OCI-LY3 (cell line): Measurements from ENCODE around the gene SLC6A20.

ENCODE experiments used
- H2AFZ ChIP-seq: fragments of 200-600, 300-600 bp; shearing (Covaris generic); 2 replicates; pipeline ENCODE4 v1.6.0; 2014; ENCODE audit warnings: antibody characterized with exemption, low read depth, low read length
- H3K27ac ChIP-seq: fragments of 200-600, 300-600 bp; sonication (generic); 2 replicates; pipeline ENCODE4 v1.5.1; 2014; ENCODE audit warnings: mild to moderate bottlenecking, low read length, moderate library complexity, mixed read lengths
- H3K27me3 ChIP-seq: fragments of 200-600, 300-600 bp; sonication (generic); 2 replicates; pipeline ENCODE4 v1.6.1; 2014; ENCODE audit warnings: low read depth, low read length, mixed read lengths
- H3K36me3 ChIP-seq: fragments of 200-600, 300-600 bp; sonication (generic); replicated peaks from 2 replicates; pipeline ENCODE3; 2014; ENCODE audit warnings: low read depth, low read length, mixed read lengths
- H3K4me1 ChIP-seq: fragments of 300-600, 200-600 bp; sonication (generic); 2 replicates; pipeline ENCODE4 v1.6.1; 2014; ENCODE audit warnings: low read length, mixed read lengths
- H3K4me2 ChIP-seq: fragments of 200-600, 300-600 bp; sonication (generic); 2 replicates; pipeline ENCODE4 v1.6.1; 2014; ENCODE audit warnings: low read length, mixed read lengths
- H3K4me3 ChIP-seq: fragments of 300-600, 200-600 bp; sonication (generic); 2 replicates; pipeline ENCODE4 v1.5.1; 2014; ENCODE audit warnings: antibody characterized with exemption, mild to moderate bottlenecking, low read length, moderate library complexity
- H3K79me2 ChIP-seq: fragments of 300-600, 200-600 bp; shearing (Covaris generic); 2 replicates; pipeline ENCODE4 v1.6.1; 2014; ENCODE audit warnings: mild to moderate bottlenecking, low read length, mixed read lengths
- H3K9ac ChIP-seq: fragments of 300-600, 200-600 bp; shearing (Covaris generic); 2 replicates; pipeline ENCODE4 v1.6.0; 2014; ENCODE audit warnings: mild to moderate bottlenecking, low read length, moderate library complexity
- H3K9me3 ChIP-seq: fragments of 200-600, 300-600 bp; shearing (Covaris generic); 2 replicates; pipeline ENCODE4 v1.6.1; 2014; ENCODE audit warnings: low read length, mixed read lengths; ENCODE audit not compliant: insufficient read depth
- H4K20me1 ChIP-seq: fragments of 200-600, 300-600 bp; sonication (generic); 2 replicates; pipeline ENCODE4 v1.6.1; 2016; ENCODE audit warnings: low read length, mixed read lengths; ENCODE audit not compliant: insufficient read depth
- EZH2phosphoT487 ChIP-seq: fragments of 200-600 bp; shearing (Covaris generic); IDR thresholded peaks from 2 replicates; pipeline ENCODE4 v1.6.1; 2018; ENCODE audit warnings: antibody characterized with exemption, mixed run types, low read depth
- TF ChIP-seq, protein P1 (sequence below): fragments of 200-600, 300-600 bp; sonication (generic); IDR thresholded peaks from 2 replicates; pipeline ENCODE4 v1.5.1; 2014; ENCODE audit warnings: antibody characterized with exemption, low read length, low read depth

The SLC6A20 gene

DNA sequence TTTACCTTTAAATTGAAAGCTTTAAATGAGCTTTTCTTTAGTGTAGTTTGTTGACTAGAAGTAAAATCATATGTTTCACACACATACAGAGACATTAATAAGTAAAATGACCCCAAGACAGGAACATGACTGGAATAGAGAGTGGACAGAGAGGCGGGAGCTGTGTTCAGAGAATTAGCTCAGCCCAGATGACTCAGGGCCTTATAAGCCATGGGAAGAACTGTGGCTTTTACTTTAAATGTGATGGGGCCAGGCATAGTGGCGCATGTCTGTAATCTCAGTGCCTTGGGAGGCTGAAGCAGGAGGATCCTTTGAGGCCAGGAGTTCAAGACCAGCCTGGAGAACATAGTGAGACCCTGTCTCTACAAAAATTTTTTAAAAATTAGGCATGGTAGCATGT is 80.4 kb downstream of the SLC6A20 start:
- TF ChIP-seq, protein P1, sequence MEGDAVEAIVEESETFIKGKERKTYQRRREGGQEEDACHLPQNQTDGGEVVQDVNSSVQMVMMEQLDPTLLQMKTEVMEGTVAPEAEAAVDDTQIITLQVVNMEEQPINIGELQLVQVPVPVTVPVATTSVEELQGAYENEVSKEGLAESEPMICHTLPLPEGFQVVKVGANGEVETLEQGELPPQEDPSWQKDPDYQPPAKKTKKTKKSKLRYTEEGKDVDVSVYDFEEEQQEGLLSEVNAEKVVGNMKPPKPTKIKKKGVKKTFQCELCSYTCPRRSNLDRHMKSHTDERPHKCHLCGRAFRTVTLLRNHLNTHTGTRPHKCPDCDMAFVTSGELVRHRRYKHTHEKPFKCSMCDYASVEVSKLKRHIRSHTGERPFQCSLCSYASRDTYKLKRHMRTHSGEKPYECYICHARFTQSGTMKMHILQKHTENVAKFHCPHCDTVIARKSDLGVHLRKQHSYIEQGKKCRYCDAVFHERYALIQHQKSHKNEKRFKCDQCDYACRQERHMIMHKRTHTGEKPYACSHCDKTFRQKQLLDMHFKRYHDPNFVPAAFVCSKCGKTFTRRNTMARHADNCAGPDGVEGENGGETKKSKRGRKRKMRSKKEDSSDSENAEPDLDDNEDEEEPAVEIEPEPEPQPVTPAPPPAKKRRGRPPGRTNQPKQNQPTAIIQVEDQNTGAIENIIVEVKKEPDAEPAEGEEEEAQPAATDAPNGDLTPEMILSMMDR, result no peak
- no peak for TF ChIP-seq EZH2phosphoT487
- H3K9me3 ChIP-seq, result no peaks in the 10 kb centered on the region

GRCh38 chr3:45712434-45713110 is 83.8 kb downstream of the SLC6A20 start:
- Histone ChIP-seq H3K9ac (no peak overlapping the region), H3K27ac (no peak overlapping the region), H4K20me1 (no peaks in the 10 kb centered on the region), H3K9me3 (no peaks in the 10 kb centered on the region), H3K4me1 (no peaks in the 10 kb centered on the region), H3K4me2 (no peak overlapping the region), H3K36me3 (peaks cover 22% of the 10 kb centered on the region), H3K27me3 (no peaks in the 10 kb centered on the region), H2AFZ (no peak overlapping the region), H3K79me2 (no peaks in the 10 kb centered on the region), H3K4me3 (no peak overlapping the region)
- TF ChIP-seq EZH2phosphoT487, result no peak
- TF ChIP-seq, protein P1, result no peak

More for the DNA sequence above, 80.4 kb downstream of the SLC6A20 start:
- Histone ChIP-seq H3K36me3 (peaks cover 20% of the 10 kb centered on the region), H3K4me3 (no peak overlapping the region), H3K9ac (no peak overlapping the region), H3K4me1 (no peaks in the 10 kb centered on the region), H3K4me2 (no peak overlapping the region), H3K27ac (no peak overlapping the region), H3K27me3 (no peaks in the 10 kb centered on the region), H4K20me1 (no peaks in the 10 kb centered on the region), H2AFZ (no peak overlapping the region), H3K79me2 (no peaks in the 10 kb centered on the region)

GRCh38 chr3:45711931-45712330 is 84.4 kb downstream of the SLC6A20 start:
- Histone ChIP-seq H3K4me2 (no peak overlapping the region), H2AFZ (no peak overlapping the region), H3K9ac (no peak overlapping the region), H3K27ac (no peak overlapping the region), H4K20me1 (no peaks in the 10 kb centered on the region), H3K36me3 (peaks cover 25% of the 10 kb centered on the region), H3K9me3 (no peaks in the 10 kb centered on the region), H3K4me1 (no peaks in the 10 kb centered on the region), H3K27me3 (no peaks in the 10 kb centered on the region), H3K4me3 (no peak overlapping the region), H3K79me2 (no peaks in the 10 kb centered on the region)
- TF ChIP-seq, protein P1, result no peak
- no peak for TF ChIP-seq EZH2phosphoT487

DNA sequence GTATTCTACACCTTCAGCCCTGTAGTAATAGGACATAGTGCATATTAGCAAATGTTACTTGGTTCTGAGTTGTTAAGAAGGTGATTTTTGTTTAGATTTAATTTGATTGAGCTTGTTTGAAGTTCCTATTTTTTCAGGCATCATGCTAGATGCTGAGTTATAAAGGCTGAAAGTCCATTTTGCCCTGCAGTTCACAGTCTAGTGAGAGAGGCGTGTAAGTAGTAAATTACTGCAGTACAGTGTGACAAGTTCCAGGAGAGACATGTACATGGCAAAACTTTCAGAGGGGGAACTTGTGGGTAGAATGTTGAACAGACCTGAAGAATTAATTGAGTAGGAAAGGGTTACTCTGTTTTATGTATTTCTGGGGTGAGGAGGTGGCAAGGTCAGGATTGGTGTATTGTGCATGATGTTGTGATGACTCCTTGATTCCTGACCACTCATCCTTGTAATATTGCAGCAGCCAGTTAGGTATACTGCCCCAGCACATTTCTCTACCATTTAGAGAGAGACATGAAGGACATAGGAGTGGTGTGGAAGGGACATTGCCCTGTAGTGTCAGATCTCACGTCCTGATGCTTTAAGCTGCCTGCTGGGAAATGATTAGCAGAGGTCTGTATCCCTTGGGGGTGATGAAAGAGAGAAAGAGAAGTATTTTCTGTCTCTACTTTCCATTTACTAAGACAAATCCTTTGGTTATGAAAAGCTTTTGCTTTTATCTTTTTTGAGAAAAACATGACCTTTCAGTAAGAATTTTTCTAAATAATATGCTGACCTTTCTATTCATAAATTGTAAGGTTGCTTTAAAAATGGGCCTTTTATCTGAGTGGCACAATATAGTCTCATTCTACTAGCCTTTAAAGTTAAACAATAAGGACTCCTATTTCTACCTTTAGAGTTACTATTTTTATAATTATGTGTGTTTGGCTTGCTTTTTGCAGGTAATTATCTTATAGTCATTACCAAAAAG is 90.2 kb downstream of the SLC6A20 start:
- peaks cover 41% of the 10 kb centered on the region for H3K36me3 ChIP-seq
- H3K27ac ChIP-seq, result no peak overlapping the region
- H3K9ac ChIP-seq, result no peak overlapping the region
- H3K79me2 ChIP-seq, result peaks cover 10% of the 10 kb centered on the region
- no peak overlapping the region for H2AFZ ChIP-seq
- no peaks in the 10 kb centered on the region for H3K4me1 ChIP-seq
- H3K4me3 ChIP-seq, result no peak overlapping the region
- TF ChIP-seq, protein P1, result no peak
- no peak for TF ChIP-seq EZH2phosphoT487
- no peaks in the 10 kb centered on the region for H3K27me3 ChIP-seq
- H4K20me1 ChIP-seq, result peaks cover 23% of the 10 kb centered on the region
- H3K4me2 ChIP-seq, result no peak overlapping the region
- H3K9me3 ChIP-seq, result no peaks in the 10 kb centered on the region
